SK-N-SH (cell line): ENCODE measurements around the gene TEKT2. TPM values are rescaled to one million over a fixed set of nuclear protein-coding genes. Genes with fewer than 3 reads are reported as not detected.

Experiments used
- CTCF ChIA-PET: fragments of 300-600, 350-600 bp; formaldehyde crosslinking; extraction: SDS; loops from one replicate; lab custom pipeline; 2021; lab: Yijun Ruan, JAX
- POLR2A ChIA-PET: fragments of 350-600 bp; sonication (Branson Sonifier 250); formaldehyde crosslinking; extraction: SDS; loops from one replicate; lab custom pipeline; 2020; ENCODE audit warnings: antibody characterized with exemption, inconsistent platforms; lab: Yijun Ruan, JAX
- DNase-seq: peaks from one replicate; pipeline ENCODE4 v3.0.0; 2012
- H2AFZ ChIP-seq: fragments of 200-600 bp; sonication (generic); 2 replicates; pipeline ENCODE4 v1.8.1; 2016; ENCODE audit warnings: antibody characterized with exemption, mild to moderate bottlenecking, low read depth
- H3F3A ChIP-seq: fragments of 200-600 bp; sonication (generic); replicated peaks from 2 replicates; pipeline ENCODE3; 2016; ENCODE audit warnings: antibody characterized with exemption, mild to moderate bottlenecking; ENCODE audit not compliant: insufficient read depth
- H3K27ac ChIP-seq, 2 experiments: fragments of 200-500 bp in 1 of 2; fragments of 200-600 bp in 1 of 2; sonication (Bioruptor generic) in 1 of 2; sonication (generic), shearing (Covaris generic) in 1 of 2; 2 replicates each; pipeline versions ENCODE4 v1.5.1 to v1.6.1; 2014 to 2016; ENCODE audit warnings: low read depth in 2 of 2, inconsistent platforms in 1 of 2, low read length in 1 of 2, mild to moderate bottlenecking in 1 of 2, mixed read lengths in 1 of 2
- H3K27me3 ChIP-seq: fragments of 200-600 bp; sonication (generic), shearing (Covaris generic); 2 replicates; pipeline ENCODE4 v1.6.1; 2016; ENCODE audit warnings: mixed run types; ENCODE audit not compliant: insufficient read depth
- H3K36me3 ChIP-seq, 2 experiments: fragments of 200-500 bp in 1 of 2; fragments of 200-600 bp in 1 of 2; sonication (Bioruptor generic) in 1 of 2; sonication (generic) in 1 of 2; replicated peaks in 1 of 2; 2 replicates each; pipeline versions ENCODE3 to v1.5.1; 2014 to 2016; ENCODE audit warnings: low read length in 1 of 2, mild to moderate bottlenecking in 1 of 2; ENCODE audit not compliant: insufficient read depth in 2 of 2, control insufficient read depth in 1 of 2
- H3K4me1 ChIP-seq, 2 experiments: fragments of 200-500 bp in 1 of 2; fragments of 200-600 bp in 1 of 2; sonication (Bioruptor generic) in 1 of 2; sonication (generic), shearing (Covaris generic) in 1 of 2; 2 replicates each; pipeline versions ENCODE4 v1.5.1 to v1.6.1; 2014 to 2016; ENCODE audit warnings: low read depth in 1 of 2, low read length in 1 of 2, mixed run types in 1 of 2; ENCODE audit not compliant: insufficient read depth in 2 of 2, control insufficient read depth in 1 of 2
- H3K4me2 ChIP-seq: fragments of 200-600 bp; sonication (generic), shearing (Covaris generic); 2 replicates; pipeline ENCODE4 v1.6.1; 2017; ENCODE audit warnings: mixed run types
- H3K4me3 ChIP-seq, 2 experiments: fragments of 200-500 bp in 1 of 2; fragments of 200-600 bp in 1 of 2; sonication (Bioruptor generic) in 1 of 2; sonication (generic), shearing (Covaris generic) in 1 of 2; 2 replicates each; pipeline versions ENCODE4 v1.5.1 to v1.8.1; 2014 to 2016; ENCODE audit warnings: low read depth in 2 of 2, inconsistent platforms in 1 of 2, low read length in 1 of 2, mild to moderate bottlenecking in 1 of 2, mixed read lengths in 1 of 2, moderate library complexity in 1 of 2
- H3K79me2 ChIP-seq: fragments of 200-600 bp; sonication (generic); 2 replicates; pipeline ENCODE4 v1.8.1; 2017; ENCODE audit warnings: mild to moderate bottlenecking; ENCODE audit not compliant: insufficient read depth
- H3K9ac ChIP-seq: fragments of 200-600 bp; sonication (generic); 2 replicates; pipeline ENCODE4 v1.6.1; 2017; ENCODE audit warnings: mixed run types
- H3K9me2 ChIP-seq: fragments of 200-600 bp; sonication (generic); 2 replicates; pipeline ENCODE4 v1.6.1; 2017; ENCODE audit warnings: mixed run types
- H3K9me3 ChIP-seq: fragments of 200-600 bp; sonication (generic); 2 replicates; pipeline ENCODE4 v1.6.1; 2017; ENCODE audit warnings: mixed run types, mild to moderate bottlenecking, moderate library complexity
- H4K20me1 ChIP-seq: fragments of 200-600 bp; sonication (generic); 2 replicates; pipeline ENCODE4 v1.6.1; 2017; ENCODE audit warnings: mild to moderate bottlenecking, mixed run types; ENCODE audit not compliant: insufficient read depth
- CHD2 ChIP-seq: fragments of 150-350 bp; IDR thresholded peaks from 2 replicates; pipeline ENCODE4 v1.6.1; 2018; ENCODE audit warnings: low read length; ENCODE audit not compliant: partially characterized antibody
- ELF1 ChIP-seq: IDR thresholded peaks from 2 replicates; pipeline ENCODE4 v1.4.0; 2012
- FOSL2 ChIP-seq: IDR thresholded peaks from 2 replicates; pipeline ENCODE4 v1.4.0; 2012; ENCODE audit warnings: low read depth, mild to moderate bottlenecking, moderate library complexity, borderline replicate concordance
- FOXM1 ChIP-seq: IDR thresholded peaks from 2 replicates; pipeline ENCODE4 v1.4.0; 2012; ENCODE audit warnings: low read depth, mild to moderate bottlenecking
- GABPA ChIP-seq: IDR thresholded peaks from 2 replicates; pipeline ENCODE4 v1.4.0; 2012; ENCODE audit warnings: low read depth, mild to moderate bottlenecking
- JUND ChIP-seq: IDR thresholded peaks from 2 replicates; pipeline ENCODE4 v1.4.0; 2012
- MEF2A ChIP-seq: IDR thresholded peaks from 2 replicates; pipeline ENCODE4 v1.4.0; 2012; ENCODE audit warnings: low read depth, borderline replicate concordance
- NFIC ChIP-seq: IDR thresholded peaks from 2 replicates; pipeline ENCODE4 v1.4.0; 2012; ENCODE audit warnings: borderline replicate concordance
- POLR2AphosphoS5 ChIP-seq: IDR thresholded peaks from 2 replicates; pipeline ENCODE4 v1.6.1; 2012; ENCODE audit warnings: low read depth, low read length
- RAD21 ChIP-seq: IDR thresholded peaks from 2 replicates; pipeline ENCODE4 v1.6.1; 2012; ENCODE audit warnings: mild to moderate bottlenecking, low read length
- RCOR1 ChIP-seq: fragments of 150-350 bp; IDR thresholded peaks from 2 replicates; pipeline ENCODE4 v1.6.1; 2017; ENCODE audit warnings: antibody characterized with exemption, low read length
- RFX5 ChIP-seq: IDR thresholded peaks from 2 replicates; pipeline ENCODE4 v1.6.1; 2012; ENCODE audit warnings: mild to moderate bottlenecking, improper control_type of control experiment, low read length
- RXRA ChIP-seq: IDR thresholded peaks from 2 replicates; pipeline ENCODE4 v1.4.0; 2012; ENCODE audit warnings: low read depth, mild to moderate bottlenecking, borderline replicate concordance
- TAF1 ChIP-seq: IDR thresholded peaks from 2 replicates; pipeline ENCODE4 v1.6.1; 2012; ENCODE audit warnings: low read depth, mild to moderate bottlenecking, low read length, moderate library complexity, borderline replicate concordance
- TEAD4 ChIP-seq: IDR thresholded peaks from 2 replicates; pipeline ENCODE4 v1.4.0; 2012; ENCODE audit warnings: mild to moderate bottlenecking, borderline replicate concordance; ENCODE audit not compliant: insufficient read depth
- WGBS: methylation state at CpG from one replicate; pipeline ENCODE4 v1.1.6; 2017; ENCODE audit warnings: low lambda C conversion rate; 5-methylcytosine and 5-hydroxymethylcytosine counted together
- polyA plus RNA-seq, 3 experiments: library from polyadenylated mRNA; depleted of rRNA; stranded (reverse); fragments of >200 nt; gene quantifications; 2 replicates each; pipeline ENCODE4 v1.2.3, GENCODE V29; 2012
- TF ChIP-seq, protein P1 (sequence below): IDR thresholded peaks from 2 replicates; pipeline ENCODE4 v1.4.0; 2012; ENCODE audit warnings: low read depth, borderline replicate concordance

The TEKT2 gene
- polyA plus RNA-seq, 1 of the 3 experiments (the other 2 are of a cell fraction): 1.2 TPM

DNA sequence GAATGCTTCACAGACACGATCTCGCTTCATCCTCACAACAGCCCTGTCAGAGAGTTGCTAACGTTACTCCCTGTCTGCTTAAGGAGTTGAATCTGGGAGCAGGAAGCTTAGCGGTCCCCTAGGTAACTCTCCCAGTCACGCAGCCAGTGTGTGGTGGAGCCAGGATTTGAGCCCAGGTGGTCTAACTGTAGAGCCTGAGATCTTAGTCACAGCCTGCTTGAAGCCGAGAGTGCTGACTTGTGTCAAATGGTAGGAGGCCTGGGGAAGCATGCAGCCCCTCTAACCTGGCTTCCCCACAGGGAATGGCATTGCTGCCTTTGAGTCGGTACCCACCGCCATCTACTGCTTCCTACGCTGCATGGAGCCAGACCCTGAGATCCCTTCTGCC, 8.9 kb downstream of the TEKT2 start:
- POLR2A ChIA-PET: interaction anchor here (1.4 kb wide), 1 partner anchor 21 kb away, joined by 3 read pairs; no protein-coding TSS in a partner anchor
- WGBS: 98% methylated on average over 8 of the region's 9 CpGs
- CTCF ChIA-PET: interaction anchor here (1.3 to 32.6 kb wide), 6 partner anchors 23 to 327 kb away, joined by 3 to 700 read pairs (median 6); partner anchors contain the start of gene TRAPPC3

DNA sequence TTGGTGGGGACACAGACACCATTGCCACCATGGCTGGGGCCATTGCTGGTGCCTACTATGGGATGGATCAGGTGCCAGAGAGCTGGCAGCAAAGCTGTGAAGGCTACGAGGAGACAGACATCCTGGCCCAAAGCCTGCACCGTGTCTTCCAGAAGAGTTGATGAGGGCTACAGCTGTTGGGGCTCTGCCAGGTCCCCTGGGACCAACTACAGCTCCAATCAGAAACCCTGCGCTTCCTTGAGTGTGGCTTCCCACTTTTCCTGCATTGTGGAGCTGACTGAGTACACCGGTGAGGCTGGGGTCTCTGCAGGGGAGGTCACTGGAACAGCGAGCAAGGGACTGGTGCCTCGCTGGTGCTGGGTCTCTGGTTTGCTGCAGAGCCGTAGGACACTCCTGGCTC, 9.3 kb downstream of the TEKT2 start:
- Histone ChIP-seq H4K20me1 (no peaks in the 10 kb centered on the region), H3K36me3 (peaks cover 17 to 53% of the 10 kb centered on the region in 2 experiments), H3K27me3 (no peaks in the 10 kb centered on the region), H3K79me2 (peaks cover 40% of the 10 kb centered on the region), H3K27ac (peak overlapping the region in 1 of 2 experiments; percentile 99; a peak in 2 of 4 replicates), H3K4me1 (peaks cover 3 to 76% of the 10 kb centered on the region in 2 experiments; a peak in 3 of 4 replicates), H2AFZ (no peak overlapping the region), H3F3A (peaks cover 23% of the 10 kb centered on the region), H3K9me2 (no peaks in the 10 kb centered on the region), H3K9me3 (no peaks in the 10 kb centered on the region), H3K4me2 (no peak overlapping the region), H3K4me3 (no peak overlapping the region), H3K9ac (no peak overlapping the region)
- no peak for DNase-seq
- no peak for TF ChIP-seq RCOR1
- no peak for TF ChIP-seq CHD2
- no peak for TF ChIP-seq FOXM1
- no peak for TF ChIP-seq ELF1
- TF ChIP-seq TEAD4: no peak
- no peak for TF ChIP-seq GABPA
- TF ChIP-seq RXRA: no peak
- no peak for TF ChIP-seq MEF2A
- no peak for TF ChIP-seq JUND
- TF ChIP-seq RAD21: no peak
- no peak for TF ChIP-seq NFIC
- TF ChIP-seq, protein P1, sequence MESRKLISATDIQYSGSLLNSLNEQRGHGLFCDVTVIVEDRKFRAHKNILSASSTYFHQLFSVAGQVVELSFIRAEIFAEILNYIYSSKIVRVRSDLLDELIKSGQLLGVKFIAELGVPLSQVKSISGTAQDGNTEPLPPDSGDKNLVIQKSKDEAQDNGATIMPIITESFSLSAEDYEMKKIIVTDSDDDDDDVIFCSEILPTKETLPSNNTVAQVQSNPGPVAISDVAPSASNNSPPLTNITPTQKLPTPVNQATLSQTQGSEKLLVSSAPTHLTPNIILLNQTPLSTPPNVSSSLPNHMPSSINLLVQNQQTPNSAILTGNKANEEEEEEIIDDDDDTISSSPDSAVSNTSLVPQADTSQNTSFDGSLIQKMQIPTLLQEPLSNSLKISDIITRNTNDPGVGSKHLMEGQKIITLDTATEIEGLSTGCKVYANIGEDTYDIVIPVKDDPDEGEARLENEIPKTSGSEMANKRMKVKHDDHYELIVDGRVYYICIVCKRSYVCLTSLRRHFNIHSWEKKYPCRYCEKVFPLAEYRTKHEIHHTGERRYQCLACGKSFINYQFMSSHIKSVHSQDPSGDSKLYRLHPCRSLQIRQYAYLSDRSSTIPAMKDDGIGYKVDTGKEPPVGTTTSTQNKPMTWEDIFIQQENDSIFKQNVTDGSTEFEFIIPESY: no peak
- TF ChIP-seq RFX5: no peak
- TF ChIP-seq TAF1: no peak
- no peak for TF ChIP-seq FOSL2
- CTCF ChIA-PET: interaction anchor here (1.0 to 32.6 kb wide), 9 partner anchors 22 to 327 kb away, joined by 3 to 700 read pairs (median 4); partner anchors contain the start of genes MAP7D1 and TRAPPC3
- 97% methylated on average over 4 of the region's 7 CpGs for WGBS
- POLR2A ChIA-PET: interaction anchor here (0.6 to 2.0 kb wide), 4 partner anchors 20 to 163 kb away, joined by 3 to 7 read pairs (median 5); partner anchors contain the start of gene AGO3

More for the DNA sequence above, 8.9 kb downstream of the TEKT2 start:
- H3K27ac ChIP-seq: peak overlapping the region in 1 of 2 experiments; percentile 99; a peak in 2 of 4 replicates
- DNase-seq: no peak
- H3K79me2 ChIP-seq: peaks cover 40% of the 10 kb centered on the region
- peaks cover 3 to 79% of the 10 kb centered on the region in 2 experiments; a peak in 3 of 4 replicates for H3K4me1 ChIP-seq
- H3K4me3 ChIP-seq: no peak overlapping the region
- no peaks in the 10 kb centered on the region for H4K20me1 ChIP-seq
- H3K27me3 ChIP-seq: no peaks in the 10 kb centered on the region
- no peak overlapping the region for H2AFZ ChIP-seq
- no peak overlapping the region for H3K4me2 ChIP-seq
- TF ChIP-seq POLR2AphosphoS5: no peak
- no peaks in the 10 kb centered on the region for H3K9me2 ChIP-seq
- H3F3A ChIP-seq: peaks cover 23% of the 10 kb centered on the region
- no peak overlapping the region for H3K9ac ChIP-seq
- no peaks in the 10 kb centered on the region for H3K9me3 ChIP-seq
- peaks cover 17 to 53% of the 10 kb centered on the region in 2 experiments for H3K36me3 ChIP-seq
